SK-N-SH (cell line): ENCODE measurements around the gene TERF2IP. TPM values are rescaled to one million over a fixed set of nuclear protein-coding genes. Genes with fewer than 3 reads are reported as not detected.

Source experiments
- CTCF ChIA-PET: fragments of 300-600, 350-600 bp; formaldehyde crosslinking; extraction: SDS; loops from one replicate; lab custom pipeline; 2021; lab: Yijun Ruan, JAX
- POLR2A ChIA-PET: fragments of 350-600 bp; sonication (Branson Sonifier 250); formaldehyde crosslinking; extraction: SDS; loops from one replicate; lab custom pipeline; 2020; ENCODE audit warnings: antibody characterized with exemption, inconsistent platforms; lab: Yijun Ruan, JAX
- DNase-seq: peaks from one replicate; pipeline ENCODE4 v3.0.0; 2012
- H2AFZ ChIP-seq: fragments of 200-600 bp; sonication (generic); 2 replicates; pipeline ENCODE4 v1.8.1; 2016; ENCODE audit warnings: antibody characterized with exemption, mild to moderate bottlenecking, low read depth
- H3F3A ChIP-seq: fragments of 200-600 bp; sonication (generic); replicated peaks from 2 replicates; pipeline ENCODE3; 2016; ENCODE audit warnings: antibody characterized with exemption, mild to moderate bottlenecking; ENCODE audit not compliant: insufficient read depth
- H3K27ac ChIP-seq, 2 experiments: fragments of 200-500 bp in 1 of 2; fragments of 200-600 bp in 1 of 2; sonication (Bioruptor generic) in 1 of 2; sonication (generic), shearing (Covaris generic) in 1 of 2; 2 replicates each; pipeline versions ENCODE4 v1.5.1 to v1.6.1; 2014 to 2016; ENCODE audit warnings: low read depth in 2 of 2, inconsistent platforms in 1 of 2, low read length in 1 of 2, mild to moderate bottlenecking in 1 of 2, mixed read lengths in 1 of 2
- H3K27me3 ChIP-seq: fragments of 200-600 bp; sonication (generic), shearing (Covaris generic); 2 replicates; pipeline ENCODE4 v1.6.1; 2016; ENCODE audit warnings: mixed run types; ENCODE audit not compliant: insufficient read depth
- H3K36me3 ChIP-seq, 2 experiments: fragments of 200-500 bp in 1 of 2; fragments of 200-600 bp in 1 of 2; sonication (Bioruptor generic) in 1 of 2; sonication (generic) in 1 of 2; replicated peaks in 1 of 2; 2 replicates each; pipeline versions ENCODE3 to v1.5.1; 2014 to 2016; ENCODE audit warnings: low read length in 1 of 2, mild to moderate bottlenecking in 1 of 2; ENCODE audit not compliant: insufficient read depth in 2 of 2, control insufficient read depth in 1 of 2
- H3K4me1 ChIP-seq, 2 experiments: fragments of 200-500 bp in 1 of 2; fragments of 200-600 bp in 1 of 2; sonication (Bioruptor generic) in 1 of 2; sonication (generic), shearing (Covaris generic) in 1 of 2; 2 replicates each; pipeline versions ENCODE4 v1.5.1 to v1.6.1; 2014 to 2016; ENCODE audit warnings: low read depth in 1 of 2, low read length in 1 of 2, mixed run types in 1 of 2; ENCODE audit not compliant: insufficient read depth in 2 of 2, control insufficient read depth in 1 of 2
- H3K4me2 ChIP-seq: fragments of 200-600 bp; sonication (generic), shearing (Covaris generic); 2 replicates; pipeline ENCODE4 v1.6.1; 2017; ENCODE audit warnings: mixed run types
- H3K4me3 ChIP-seq, 2 experiments: fragments of 200-500 bp in 1 of 2; fragments of 200-600 bp in 1 of 2; sonication (Bioruptor generic) in 1 of 2; sonication (generic), shearing (Covaris generic) in 1 of 2; 2 replicates each; pipeline versions ENCODE4 v1.5.1 to v1.8.1; 2014 to 2016; ENCODE audit warnings: low read depth in 2 of 2, inconsistent platforms in 1 of 2, low read length in 1 of 2, mild to moderate bottlenecking in 1 of 2, mixed read lengths in 1 of 2, moderate library complexity in 1 of 2
- H3K79me2 ChIP-seq: fragments of 200-600 bp; sonication (generic); 2 replicates; pipeline ENCODE4 v1.8.1; 2017; ENCODE audit warnings: mild to moderate bottlenecking; ENCODE audit not compliant: insufficient read depth
- H3K9ac ChIP-seq: fragments of 200-600 bp; sonication (generic); 2 replicates; pipeline ENCODE4 v1.6.1; 2017; ENCODE audit warnings: mixed run types
- H3K9me2 ChIP-seq: fragments of 200-600 bp; sonication (generic); 2 replicates; pipeline ENCODE4 v1.6.1; 2017; ENCODE audit warnings: mixed run types
- H3K9me3 ChIP-seq: fragments of 200-600 bp; sonication (generic); 2 replicates; pipeline ENCODE4 v1.6.1; 2017; ENCODE audit warnings: mixed run types, mild to moderate bottlenecking, moderate library complexity
- H4K20me1 ChIP-seq: fragments of 200-600 bp; sonication (generic); 2 replicates; pipeline ENCODE4 v1.6.1; 2017; ENCODE audit warnings: mild to moderate bottlenecking, mixed run types; ENCODE audit not compliant: insufficient read depth
- CHD2 ChIP-seq: fragments of 150-350 bp; IDR thresholded peaks from 2 replicates; pipeline ENCODE4 v1.6.1; 2018; ENCODE audit warnings: low read length; ENCODE audit not compliant: partially characterized antibody
- EZH2phosphoT487 ChIP-seq: fragments of 200-600 bp; sonication (generic); IDR thresholded peaks from 2 replicates; pipeline ENCODE4 v1.6.1; 2017; ENCODE audit warnings: low read depth, mixed run types, mild to moderate bottlenecking, antibody characterized with exemption, moderate library complexity, borderline replicate concordance
- FOSL2 ChIP-seq: IDR thresholded peaks from 2 replicates; pipeline ENCODE4 v1.4.0; 2012; ENCODE audit warnings: low read depth, mild to moderate bottlenecking, moderate library complexity, borderline replicate concordance
- FOXJ3 ChIP-seq: sonication (generic); formaldehyde crosslinking; IDR thresholded peaks from 2 replicates; pipeline ENCODE4 v1.5.1; 2020; ENCODE audit warnings: mild to moderate bottlenecking, missing genetic modification reagents
- GABPA ChIP-seq: IDR thresholded peaks from 2 replicates; pipeline ENCODE4 v1.4.0; 2012; ENCODE audit warnings: low read depth, mild to moderate bottlenecking
- GATA2 ChIP-seq: sonication (generic); formaldehyde crosslinking; IDR thresholded peaks from 2 replicates; pipeline ENCODE4 v1.5.0; 2020; ENCODE audit warnings: mild to moderate bottlenecking, missing genetic modification reagents
- MEF2A ChIP-seq: IDR thresholded peaks from 2 replicates; pipeline ENCODE4 v1.4.0; 2012; ENCODE audit warnings: low read depth, borderline replicate concordance
- MXI1 ChIP-seq: IDR thresholded peaks from 2 replicates; pipeline ENCODE4 v1.6.1; 2012; ENCODE audit warnings: mild to moderate bottlenecking, low read depth, low read length, improper control_type of control experiment
- NFIC ChIP-seq: IDR thresholded peaks from 2 replicates; pipeline ENCODE4 v1.4.0; 2012; ENCODE audit warnings: borderline replicate concordance
- POLR2AphosphoS5 ChIP-seq: IDR thresholded peaks from 2 replicates; pipeline ENCODE4 v1.6.1; 2012; ENCODE audit warnings: low read depth, low read length
- RAD21 ChIP-seq: IDR thresholded peaks from 2 replicates; pipeline ENCODE4 v1.6.1; 2012; ENCODE audit warnings: mild to moderate bottlenecking, low read length
- RCOR1 ChIP-seq: fragments of 150-350 bp; IDR thresholded peaks from 2 replicates; pipeline ENCODE4 v1.6.1; 2017; ENCODE audit warnings: antibody characterized with exemption, low read length
- RFX5 ChIP-seq: IDR thresholded peaks from 2 replicates; pipeline ENCODE4 v1.6.1; 2012; ENCODE audit warnings: mild to moderate bottlenecking, improper control_type of control experiment, low read length
- RXRA ChIP-seq: IDR thresholded peaks from 2 replicates; pipeline ENCODE4 v1.4.0; 2012; ENCODE audit warnings: low read depth, mild to moderate bottlenecking, borderline replicate concordance
- SIN3A ChIP-seq: IDR thresholded peaks from 2 replicates; pipeline ENCODE4 v1.6.1; 2012; ENCODE audit warnings: low read depth, mild to moderate bottlenecking, low read length, moderate library complexity, borderline replicate concordance
- TAF1 ChIP-seq: IDR thresholded peaks from 2 replicates; pipeline ENCODE4 v1.6.1; 2012; ENCODE audit warnings: low read depth, mild to moderate bottlenecking, low read length, moderate library complexity, borderline replicate concordance
- TEAD4 ChIP-seq: IDR thresholded peaks from 2 replicates; pipeline ENCODE4 v1.4.0; 2012; ENCODE audit warnings: mild to moderate bottlenecking, borderline replicate concordance; ENCODE audit not compliant: insufficient read depth
- YY1 ChIP-seq: IDR thresholded peaks from 2 replicates; pipeline ENCODE4 v1.4.0; 2012; ENCODE audit warnings: low read depth, mild to moderate bottlenecking
- WGBS: methylation state at CpG from one replicate; pipeline ENCODE4 v1.1.6; 2017; ENCODE audit warnings: low lambda C conversion rate; 5-methylcytosine and 5-hydroxymethylcytosine counted together
- polyA plus RNA-seq, 3 experiments: library from polyadenylated mRNA; depleted of rRNA; stranded (reverse); fragments of >200 nt; gene quantifications; 2 replicates each; pipeline ENCODE4 v1.2.3, GENCODE V29; 2012
- TF ChIP-seq, protein P1 (sequence below): IDR thresholded peaks from 2 replicates; pipeline ENCODE4 v1.4.0; 2012; ENCODE audit warnings: low read depth, borderline replicate concordance
- TF ChIP-seq, protein P2 (sequence below): IDR thresholded peaks from 2 replicates; pipeline ENCODE4; 2012
- TF ChIP-seq, protein P3 (sequence below): fragments of 150-350 bp; IDR thresholded peaks from 2 replicates; pipeline ENCODE4 v1.6.1; 2016; ENCODE audit warnings: mild to moderate bottlenecking, low read depth, low read length
- TF ChIP-seq, protein P4 (sequence below): fragments of 150-350 bp; IDR thresholded peaks from 2 replicates; pipeline ENCODE4 v1.6.1; 2017; ENCODE audit warnings: antibody characterized with exemption, low read length, low read depth, borderline replicate concordance
- TF ChIP-seq, protein P5 (sequence below): IDR thresholded peaks from 2 replicates; pipeline ENCODE4 v1.6.1; 2012; ENCODE audit warnings: mild to moderate bottlenecking, low read depth, low read length, moderate library complexity
- TF ChIP-seq, protein P6 (sequence below): IDR thresholded peaks from 2 replicates; pipeline ENCODE4 v1.4.0; 2012; ENCODE audit warnings: low read depth

The TERF2IP gene
- polyA plus RNA-seq, 1 of the 3 experiments (the other 2 are of a cell fraction), result 32.0 TPM

DNA sequence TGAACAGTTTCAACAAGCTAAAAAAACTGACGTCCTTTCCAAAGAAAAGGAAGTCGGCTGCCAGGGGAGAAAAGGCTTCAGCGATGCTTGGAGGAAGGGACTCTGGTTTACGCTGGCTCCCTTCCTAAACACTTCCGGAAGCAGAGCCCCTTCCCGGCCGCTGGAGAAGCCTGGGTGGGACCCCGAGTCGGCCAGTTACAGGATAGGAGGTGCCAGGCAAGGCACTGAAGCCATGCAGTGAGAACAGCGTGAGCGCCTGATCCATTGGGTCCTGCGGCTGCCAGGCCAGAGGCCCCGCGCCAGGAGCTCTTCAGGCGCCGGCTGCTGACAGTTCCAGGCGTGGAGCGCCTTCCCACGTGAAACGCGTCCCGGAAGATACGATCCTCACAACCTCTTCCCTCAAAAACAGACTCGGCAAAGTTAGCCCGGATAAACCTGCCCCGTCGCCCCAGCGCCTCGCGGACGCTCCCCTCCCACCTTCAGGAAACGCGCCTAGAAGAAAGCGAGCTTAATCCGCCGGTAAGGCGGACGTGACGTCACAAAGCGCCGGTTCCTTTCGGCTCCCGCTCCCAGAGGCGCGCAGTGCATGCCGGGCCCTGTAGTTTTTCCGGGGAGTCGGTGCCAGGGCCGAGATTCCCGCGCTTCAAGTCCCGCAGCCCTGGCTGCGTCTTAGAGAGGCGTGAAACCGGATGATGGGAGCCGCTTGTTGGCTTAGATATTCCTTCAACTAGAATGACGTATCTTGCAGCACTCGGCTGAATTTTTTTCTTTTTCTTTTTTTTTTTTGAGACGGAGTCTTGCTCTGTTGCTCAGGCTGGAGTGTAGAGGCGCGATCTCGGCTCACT, 24.6 kb upstream of the TERF2IP start, which contains the start of gene ADAT1:
Gene ADAT1, minus strand, starts transcription at position 521 of the 845 bp plus-strand sequence. CDS start 2,482 bp downstream, outside the sequence.
- Histone ChIP-seq H3K36me3 (peaks cover 27 to 45% of the 10 kb centered on the region in 2 experiments), H3K4me2 (peak within 1 kb of the TSS; percentile 91), H4K20me1 (no peaks in the 10 kb centered on the region), H3K4me3 (peak within 1 kb of the TSS; percentile 85), H3K9me3 (no peaks in the 10 kb centered on the region), H2AFZ (peak within 1 kb of the TSS; percentile 98), H3K4me1 (peaks cover 6 to 14% of the 10 kb centered on the region in 2 experiments; a peak in 3 of 4 replicates), H3K27me3 (no peaks in the 10 kb centered on the region), H3K79me2 (peaks cover 21% of the 10 kb centered on the region), H3F3A (peaks cover 16% of the 10 kb centered on the region), H3K9me2 (no peaks in the 10 kb centered on the region), H3K27ac (peak within 1 kb of the TSS; percentile 84 to 89), H3K9ac (peak within 1 kb of the TSS; percentile 82)
- 1% methylated on average over 48 of the region's 62 CpGs for WGBS
- DNase-seq, result peak; percentile 90
- ChIA-PET POLR2A (interaction anchor here (0.5 to 1.3 kb wide), 10 partner anchors 9 to 1200 kb away, joined by 3 to 8 read pairs (median 3); partner anchors contain the start of genes KARS1, TERF2IP and TMEM231), CTCF (interaction anchor here (0.8 to 5.1 kb wide), 11 partner anchors 13 to 180 kb away, joined by 3 to 37 read pairs (median 3); no protein-coding TSS in a partner anchor)
- TF ChIP-seq NFIC (no peak), RFX5 (no peak), MXI1 (peak; percentile 97), RXRA (no peak), RAD21 (no peak), TEAD4 (no peak), CHD2 (peak; percentile 99), RCOR1 (peak; percentile 47), EZH2phosphoT487 (no peak), SIN3A (peak; percentile 89), TAF1 (peak; percentile 72), GATA2 (no peak), MEF2A (no peak), POLR2AphosphoS5 (peak; percentile 95), GABPA (peak; percentile 90), YY1 (peak; percentile 55; the same call in 1 of the 2 replicates), FOXJ3 (CRISPR knock-in tag) (no peak), FOSL2 (no peak)
- TF ChIP-seq, protein P1, sequence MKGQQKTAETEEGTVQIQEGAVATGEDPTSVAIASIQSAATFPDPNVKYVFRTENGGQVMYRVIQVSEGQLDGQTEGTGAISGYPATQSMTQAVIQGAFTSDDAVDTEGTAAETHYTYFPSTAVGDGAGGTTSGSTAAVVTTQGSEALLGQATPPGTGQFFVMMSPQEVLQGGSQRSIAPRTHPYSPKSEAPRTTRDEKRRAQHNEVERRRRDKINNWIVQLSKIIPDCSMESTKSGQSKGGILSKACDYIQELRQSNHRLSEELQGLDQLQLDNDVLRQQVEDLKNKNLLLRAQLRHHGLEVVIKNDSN, result no peak
- TF ChIP-seq, protein P2, sequence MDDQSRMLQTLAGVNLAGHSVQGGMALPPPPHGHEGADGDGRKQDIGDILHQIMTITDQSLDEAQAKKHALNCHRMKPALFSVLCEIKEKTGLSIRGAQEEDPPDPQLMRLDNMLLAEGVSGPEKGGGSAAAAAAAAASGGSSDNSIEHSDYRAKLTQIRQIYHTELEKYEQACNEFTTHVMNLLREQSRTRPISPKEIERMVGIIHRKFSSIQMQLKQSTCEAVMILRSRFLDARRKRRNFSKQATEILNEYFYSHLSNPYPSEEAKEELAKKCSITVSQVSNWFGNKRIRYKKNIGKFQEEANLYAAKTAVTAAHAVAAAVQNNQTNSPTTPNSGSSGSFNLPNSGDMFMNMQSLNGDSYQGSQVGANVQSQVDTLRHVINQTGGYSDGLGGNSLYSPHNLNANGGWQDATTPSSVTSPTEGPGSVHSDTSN, result peak; percentile 26; the same call in 1 of the 2 replicates
- TF ChIP-seq, protein P3, sequence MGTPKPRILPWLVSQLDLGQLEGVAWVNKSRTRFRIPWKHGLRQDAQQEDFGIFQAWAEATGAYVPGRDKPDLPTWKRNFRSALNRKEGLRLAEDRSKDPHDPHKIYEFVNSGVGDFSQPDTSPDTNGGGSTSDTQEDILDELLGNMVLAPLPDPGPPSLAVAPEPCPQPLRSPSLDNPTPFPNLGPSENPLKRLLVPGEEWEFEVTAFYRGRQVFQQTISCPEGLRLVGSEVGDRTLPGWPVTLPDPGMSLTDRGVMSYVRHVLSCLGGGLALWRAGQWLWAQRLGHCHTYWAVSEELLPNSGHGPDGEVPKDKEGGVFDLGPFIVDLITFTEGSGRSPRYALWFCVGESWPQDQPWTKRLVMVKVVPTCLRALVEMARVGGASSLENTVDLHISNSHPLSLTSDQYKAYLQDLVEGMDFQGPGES, result no peak
- TF ChIP-seq, protein P4, sequence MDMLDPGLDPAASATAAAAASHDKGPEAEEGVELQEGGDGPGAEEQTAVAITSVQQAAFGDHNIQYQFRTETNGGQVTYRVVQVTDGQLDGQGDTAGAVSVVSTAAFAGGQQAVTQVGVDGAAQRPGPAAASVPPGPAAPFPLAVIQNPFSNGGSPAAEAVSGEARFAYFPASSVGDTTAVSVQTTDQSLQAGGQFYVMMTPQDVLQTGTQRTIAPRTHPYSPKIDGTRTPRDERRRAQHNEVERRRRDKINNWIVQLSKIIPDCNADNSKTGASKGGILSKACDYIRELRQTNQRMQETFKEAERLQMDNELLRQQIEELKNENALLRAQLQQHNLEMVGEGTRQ, result no peak
- TF ChIP-seq, protein P5, sequence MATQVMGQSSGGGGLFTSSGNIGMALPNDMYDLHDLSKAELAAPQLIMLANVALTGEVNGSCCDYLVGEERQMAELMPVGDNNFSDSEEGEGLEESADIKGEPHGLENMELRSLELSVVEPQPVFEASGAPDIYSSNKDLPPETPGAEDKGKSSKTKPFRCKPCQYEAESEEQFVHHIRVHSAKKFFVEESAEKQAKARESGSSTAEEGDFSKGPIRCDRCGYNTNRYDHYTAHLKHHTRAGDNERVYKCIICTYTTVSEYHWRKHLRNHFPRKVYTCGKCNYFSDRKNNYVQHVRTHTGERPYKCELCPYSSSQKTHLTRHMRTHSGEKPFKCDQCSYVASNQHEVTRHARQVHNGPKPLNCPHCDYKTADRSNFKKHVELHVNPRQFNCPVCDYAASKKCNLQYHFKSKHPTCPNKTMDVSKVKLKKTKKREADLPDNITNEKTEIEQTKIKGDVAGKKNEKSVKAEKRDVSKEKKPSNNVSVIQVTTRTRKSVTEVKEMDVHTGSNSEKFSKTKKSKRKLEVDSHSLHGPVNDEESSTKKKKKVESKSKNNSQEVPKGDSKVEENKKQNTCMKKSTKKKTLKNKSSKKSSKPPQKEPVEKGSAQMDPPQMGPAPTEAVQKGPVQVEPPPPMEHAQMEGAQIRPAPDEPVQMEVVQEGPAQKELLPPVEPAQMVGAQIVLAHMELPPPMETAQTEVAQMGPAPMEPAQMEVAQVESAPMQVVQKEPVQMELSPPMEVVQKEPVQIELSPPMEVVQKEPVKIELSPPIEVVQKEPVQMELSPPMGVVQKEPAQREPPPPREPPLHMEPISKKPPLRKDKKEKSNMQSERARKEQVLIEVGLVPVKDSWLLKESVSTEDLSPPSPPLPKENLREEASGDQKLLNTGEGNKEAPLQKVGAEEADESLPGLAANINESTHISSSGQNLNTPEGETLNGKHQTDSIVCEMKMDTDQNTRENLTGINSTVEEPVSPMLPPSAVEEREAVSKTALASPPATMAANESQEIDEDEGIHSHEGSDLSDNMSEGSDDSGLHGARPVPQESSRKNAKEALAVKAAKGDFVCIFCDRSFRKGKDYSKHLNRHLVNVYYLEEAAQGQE, result no peak
- TF ChIP-seq, protein P6, sequence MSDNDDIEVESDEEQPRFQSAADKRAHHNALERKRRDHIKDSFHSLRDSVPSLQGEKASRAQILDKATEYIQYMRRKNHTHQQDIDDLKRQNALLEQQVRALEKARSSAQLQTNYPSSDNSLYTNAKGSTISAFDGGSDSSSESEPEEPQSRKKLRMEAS, result peak; percentile 87
